ENCODE measurements around the gene NPY.

NPY gene

GRCh38 chr7:24318326-24318725, 34.3 kb downstream of the NPY start:
- DNase-seq, result no peak

- no peak for DNase-seq
Measured at GRCh38 chr7:24319209-24319608, 35.2 kb downstream of the NPY start.

GRCh38 chr7:24323961-24324480, 40.0 kb downstream of the NPY start:
- DNase-seq, result no peak

GRCh38 chr7:24325708-24326107, 41.7 kb downstream of the NPY start:
- no peak for DNase-seq

- no peak for DNase-seq
Measured at GRCh38 chr7:24328050-24328449, 44.1 kb downstream of the NPY start.

- DNase-seq, result no peak
Measured at GRCh38 chr7:24328894-24329293, 44.9 kb downstream of the NPY start.

- DNase-seq, result no peak
Measured at GRCh38 chr7:24334012-24334411, 50.0 kb downstream of the NPY start.

- DNase-seq, result no peak
Measured at GRCh38 chr7:24334627-24335026, 50.6 kb downstream of the NPY start.

GRCh38 chr7:24336461-24336860, 52.5 kb downstream of the NPY start:
- no peak for DNase-seq

- no peak for DNase-seq
Measured at GRCh38 chr7:24337180-24337579, 53.2 kb downstream of the NPY start.

- no peak for DNase-seq
Measured at GRCh38 chr7:24339575-24339974, 55.6 kb downstream of the NPY start.

GRCh38 chr7:24340727-24341126, 56.7 kb downstream of the NPY start:
- DNase-seq, result no peak

All from NCI-H2081 (cell line).